ENCODE measurements around the gene LDLRAD4. TPM values are rescaled to one million over a fixed set of nuclear protein-coding genes. Genes with fewer than 3 reads are reported as not detected.
"Not testable (repeated sequence)": the region's sequence is repeated elsewhere in the genome, so short reads cannot be mapped to it uniquely, and the experiment has no call there.

LDLRAD4 gene
- polyA plus RNA-seq, 1 experiment: not detected

GRCh38 chr18:13684546-13684945 lies 466.0 kb downstream of the LDLRAD4 start:
- ChIA-PET CTCF (no interaction called here), POLR2A (no interaction called here)
- H3K4me3 ChIP-seq (ENCODE audit: low read depth, low read length): no peak overlapping the region
- H3K9me3 ChIP-seq (ENCODE audit: control insufficient read depth, insufficient read depth, low read length): peaks cover 5% of the 10 kb centered on the region; the same call in 1 of the 2 replicates
- DNase-seq (ENCODE audit: low read depth, low spot score): no peak
- no peaks in the 10 kb centered on the region for H3K27me3 ChIP-seq (ENCODE audit: control insufficient read depth, insufficient read depth, low read length)
- H3K27ac ChIP-seq (ENCODE audit: low read depth, low read length): no peak overlapping the region
- TF ChIP-seq CTCF (IDR thresholded peaks at IDR 0.05; ENCODE audit: low read depth, low read length): no peak

- ChIA-PET CTCF (no interaction called here), POLR2A (no interaction called here)
- no peak overlapping the region for H3K27ac ChIP-seq (ENCODE audit: low read depth, low read length)
- no peak for TF ChIP-seq CTCF (IDR thresholded peaks at IDR 0.05; ENCODE audit: low read depth, low read length)
- peaks cover 5% of the 10 kb centered on the region; the same call in 1 of the 2 replicates for H3K9me3 ChIP-seq (ENCODE audit: control insufficient read depth, insufficient read depth, low read length)
- no peaks in the 10 kb centered on the region for H3K27me3 ChIP-seq (ENCODE audit: control insufficient read depth, insufficient read depth, low read length)
- H3K4me3 ChIP-seq (ENCODE audit: low read depth, low read length): no peak overlapping the region
- DNase-seq (ENCODE audit: low read depth, low spot score): no peak
Observed at GRCh38 chr18:13688191-13689136, 469.9 kb downstream of the LDLRAD4 start.

GRCh38 chr18:13690060-13690459 lies 471.5 kb downstream of the LDLRAD4 start:
- POLR2A ChIA-PET; H3K27me3 ChIP-seq (ENCODE audit: control insufficient read depth, insufficient read depth, low read length); H3K9me3 ChIP-seq (ENCODE audit: control insufficient read depth, insufficient read depth, low read length); H3K4me3 ChIP-seq (ENCODE audit: low read depth, low read length); DNase-seq (ENCODE audit: low read depth, low spot score); H3K27ac ChIP-seq (ENCODE audit: low read depth, low read length): not testable (repeated sequence)
- CTCF ChIA-PET: interaction anchor here (1.2 kb wide), 1 partner anchor 9 kb away, joined by 3 read pairs; no protein-coding TSS in a partner anchor

DNA sequence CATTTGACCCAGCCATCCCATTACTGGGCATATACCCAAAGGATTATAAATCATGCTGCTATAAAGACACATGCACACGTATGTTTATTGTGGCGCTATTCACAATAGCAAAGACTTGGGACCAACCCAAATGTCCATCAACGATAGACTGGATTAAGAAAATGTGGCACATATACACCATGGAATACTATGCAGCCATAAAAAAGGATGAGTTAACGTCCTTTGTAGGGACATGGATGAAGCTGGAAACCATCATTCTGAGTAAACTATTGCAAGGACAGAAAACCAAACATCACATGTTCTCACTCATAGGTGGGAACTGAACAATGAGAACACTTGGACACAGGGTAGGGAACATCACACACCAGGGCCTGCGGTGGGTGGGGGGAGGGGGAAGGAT lies 476.8 kb downstream of the LDLRAD4 start:
- DNase-seq (ENCODE audit: low read depth, low spot score); CTCF ChIA-PET: not testable (repeated sequence)

GRCh38 chr18:13696961-13697360 lies 478.4 kb downstream of the LDLRAD4 start:
- no peak for TF ChIP-seq CTCF (IDR thresholded peaks at IDR 0.05; ENCODE audit: low read depth, low read length)
- DNase-seq (ENCODE audit: low read depth, low spot score): no peak
- H3K27me3 ChIP-seq (ENCODE audit: control insufficient read depth, insufficient read depth, low read length): no peaks in the 10 kb centered on the region
- H3K27ac ChIP-seq (ENCODE audit: low read depth, low read length): no peak overlapping the region
- CTCF ChIA-PET: no interaction called here
- POLR2A ChIA-PET: no interaction called here
- no peak overlapping the region for H3K4me3 ChIP-seq (ENCODE audit: low read depth, low read length)
- peaks cover 3% of the 10 kb centered on the region for H3K9me3 ChIP-seq (ENCODE audit: control insufficient read depth, insufficient read depth, low read length)

More for the DNA sequence above, 476.8 kb downstream of the LDLRAD4 start:
- H3K4me3 ChIP-seq (ENCODE audit: low read depth, low read length); H3K9me3 ChIP-seq (ENCODE audit: control insufficient read depth, insufficient read depth, low read length); POLR2A ChIA-PET; H3K27ac ChIP-seq (ENCODE audit: low read depth, low read length); H3K27me3 ChIP-seq (ENCODE audit: control insufficient read depth, insufficient read depth, low read length): not testable (repeated sequence)

GRCh38 chr18:13700153-13700552 lies 481.6 kb downstream of the LDLRAD4 start:
- no peaks in the 10 kb centered on the region for H3K27me3 ChIP-seq (ENCODE audit: control insufficient read depth, insufficient read depth, low read length)
- POLR2A ChIA-PET: no interaction called here
- CTCF ChIA-PET: no interaction called here
- H3K4me3 ChIP-seq (ENCODE audit: low read depth, low read length): no peak overlapping the region
- no peak overlapping the region for H3K27ac ChIP-seq (ENCODE audit: low read depth, low read length)
- H3K9me3 ChIP-seq (ENCODE audit: control insufficient read depth, insufficient read depth, low read length): peaks cover 8% of the 10 kb centered on the region
- TF ChIP-seq CTCF (IDR thresholded peaks at IDR 0.05; ENCODE audit: low read depth, low read length): no peak
- no peak for DNase-seq (ENCODE audit: low read depth, low spot score)
